Right kidney (tissue), 9 donors: Measurements from ENCODE around the gene CGB2.
"Not testable (repeated sequence)": the region's sequence is repeated elsewhere in the genome, so short reads cannot be mapped to it uniquely, and the experiment has no call there.

ENCODE experiments used
- DNase-seq: peaks from one replicate; pipeline ENCODE4 v3.0.0-alpha.2; 2016
- long read RNA-seq, 8 donors: transcript quantifications; one replicate each; lab custom pipeline, GENCODE V29; 2026

The CGB2 gene
- long read RNA-seq, donor 1, result 0 reads
- long read RNA-seq, donor 2, result 0 reads
- long read RNA-seq, donor 3, result 0 reads
- long read RNA-seq, donor 4, result 0 reads
- long read RNA-seq, donor 5, result 0 reads
- long read RNA-seq, donor 6, result 0 reads
- long read RNA-seq, donor 7, result 0 reads
- long read RNA-seq, donor 8, result 0 reads

DNA sequence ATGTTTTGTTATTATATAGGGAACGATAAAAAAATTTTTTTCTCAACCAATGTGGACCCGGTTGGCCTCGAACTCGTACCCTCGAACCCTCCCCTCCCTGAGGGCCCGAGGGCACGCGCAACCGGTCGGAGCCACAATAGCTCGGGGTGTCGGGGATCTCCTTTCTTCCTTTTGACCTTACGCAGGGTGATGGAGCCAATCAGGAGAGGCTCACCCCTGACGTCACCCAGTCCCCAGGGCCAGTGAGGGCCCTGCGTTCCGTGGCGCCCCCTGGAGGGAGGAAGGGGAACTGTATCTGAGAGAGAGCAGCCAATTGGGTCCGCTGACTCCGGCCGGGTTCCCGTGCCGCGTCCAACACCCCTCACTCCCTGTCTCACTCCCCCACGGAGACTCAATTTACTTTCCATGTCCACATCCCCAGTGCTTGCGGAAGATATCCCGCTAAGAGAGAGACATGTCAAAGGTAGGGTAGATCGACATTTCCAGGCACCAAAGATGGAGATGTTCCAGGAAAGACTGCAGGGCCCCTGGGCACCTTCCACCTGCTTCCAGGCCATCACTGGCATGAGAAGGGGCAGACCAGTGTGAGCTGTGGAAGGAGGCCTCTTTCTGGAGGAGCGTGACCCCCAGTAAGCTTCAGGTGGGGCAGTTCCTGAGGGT, at the start of gene CGB2:
CGB2 (plus strand) TSS at position 249 of the 660 bp plus-strand sequence; CDS start at position 455, 206 bp downstream.
- DNase-seq, result not testable (repeated sequence)

DNA sequence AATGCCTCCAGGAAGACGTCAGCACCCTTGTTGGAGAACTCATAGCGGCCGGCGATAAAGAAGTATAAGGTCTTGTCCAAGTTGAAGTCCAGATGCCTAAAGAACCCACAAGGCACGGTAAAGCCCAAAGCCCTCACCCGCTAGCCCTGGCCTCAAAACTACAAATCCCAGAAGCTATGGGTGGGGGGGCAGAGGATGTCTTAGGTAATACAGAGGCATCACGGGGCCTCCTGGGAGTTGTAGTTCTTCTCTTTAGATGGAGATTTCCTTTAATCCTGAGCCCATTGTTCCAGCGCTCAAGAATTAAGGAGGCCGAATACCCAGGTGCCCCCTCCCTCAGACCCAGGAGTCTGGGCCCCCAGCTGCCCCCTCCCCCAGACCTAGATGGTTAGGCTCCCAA, 49.4 kb upstream of the CGB2 start:
- DNase-seq, result no peak

DNA sequence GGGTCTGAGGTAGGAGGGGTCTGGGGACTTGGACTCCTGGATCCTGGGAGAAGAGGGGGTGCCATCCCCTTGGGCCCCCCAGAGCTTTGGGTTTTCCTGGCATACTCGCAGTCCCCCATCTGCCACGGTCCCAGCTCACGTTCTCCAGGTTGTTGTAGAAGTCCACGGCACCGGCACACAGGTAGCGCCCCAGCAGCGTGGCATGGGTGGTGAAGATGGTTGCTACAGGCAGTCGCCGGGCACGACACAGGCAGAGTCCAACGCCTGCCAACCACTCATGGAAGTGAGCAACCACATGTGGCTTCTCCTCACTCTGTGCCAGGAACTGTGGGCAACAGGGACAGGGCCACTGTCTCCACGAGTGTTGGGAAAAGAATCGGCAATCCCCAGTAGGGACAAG, 46.0 kb upstream of the CGB2 start:
- DNase-seq, result no peak

DNA sequence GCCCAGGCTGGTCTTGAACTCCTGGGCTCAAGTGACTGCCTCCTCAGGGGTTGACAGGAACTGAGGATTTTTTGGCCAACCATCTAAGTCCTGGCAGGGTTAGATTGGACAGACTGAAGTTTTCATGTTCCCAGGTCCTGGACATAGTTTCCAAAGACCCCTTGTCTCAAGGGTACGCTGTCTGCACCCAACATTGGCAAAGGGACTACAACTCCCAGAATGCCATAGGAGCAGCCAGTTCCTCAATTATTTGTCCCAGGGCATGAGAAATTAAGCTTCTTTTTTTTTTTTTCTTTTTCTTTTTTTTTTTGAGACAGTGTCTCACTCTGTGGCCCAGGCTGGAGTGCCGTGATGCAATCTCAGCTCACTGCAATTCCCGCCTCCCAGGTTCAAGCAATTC, 45.5 kb upstream of the CGB2 start:
- no peak for DNase-seq

DNA sequence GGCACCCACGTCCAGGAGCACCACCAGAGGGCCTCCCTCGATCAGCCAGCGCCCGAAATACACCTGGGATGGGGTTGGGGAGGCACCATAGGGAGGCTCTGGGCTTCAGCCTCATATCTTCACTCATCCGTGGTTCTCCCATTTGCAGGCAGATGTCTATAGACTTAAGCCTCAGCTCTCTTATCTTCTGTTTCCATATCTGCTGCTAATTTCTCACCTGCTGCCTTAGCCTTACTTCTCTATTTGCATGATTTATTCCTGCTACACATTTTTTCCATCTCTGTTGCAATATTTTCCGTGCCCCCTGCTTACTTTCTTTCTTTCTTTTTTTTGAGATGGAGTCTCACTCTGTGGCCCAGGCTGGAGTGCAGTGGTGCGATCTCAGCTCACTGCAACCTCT, 44.4 kb upstream of the CGB2 start:
- no peak for DNase-seq

DNA sequence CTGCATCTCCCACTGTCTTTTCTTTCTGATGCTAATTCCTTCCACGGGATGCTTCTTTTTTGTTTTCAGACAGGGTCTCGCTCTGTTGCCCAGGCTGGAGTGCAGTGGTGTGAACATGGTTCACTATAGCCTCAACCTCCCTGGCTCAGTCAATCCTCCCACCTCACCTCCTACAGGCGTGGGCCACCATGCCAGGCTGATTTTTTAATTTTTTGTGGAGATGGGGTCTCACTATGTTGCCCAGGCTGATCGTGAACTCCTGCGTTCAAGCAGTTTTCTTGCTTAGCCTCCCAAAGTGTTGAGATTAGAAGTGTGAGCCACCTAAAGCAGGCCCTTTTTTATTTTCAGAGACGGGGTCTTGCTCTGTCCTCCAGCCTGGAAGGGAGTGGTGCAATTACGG, 43.4 kb upstream of the CGB2 start:
- DNase-seq, result no peak

DNA sequence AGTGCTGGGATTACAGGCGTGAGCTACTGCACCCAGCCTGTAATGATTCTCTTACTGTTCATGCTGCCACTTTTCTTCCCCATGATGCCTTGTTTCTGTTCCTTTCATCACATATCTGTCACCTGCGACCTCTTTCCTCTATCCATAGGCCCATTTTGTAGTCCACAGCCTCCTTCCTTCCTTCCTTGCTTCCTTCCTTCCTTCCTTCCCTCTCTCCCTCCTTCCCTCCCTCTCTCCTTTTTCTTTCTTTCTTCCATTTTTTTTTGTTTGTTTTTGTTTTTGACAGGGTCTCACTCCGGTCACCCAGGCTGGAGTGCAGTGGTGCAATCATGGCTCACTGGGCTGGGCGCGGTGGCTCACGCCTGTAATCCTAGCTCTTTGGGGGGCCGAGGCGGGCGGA, 42.8 kb upstream of the CGB2 start:
- DNase-seq, result no peak

DNA sequence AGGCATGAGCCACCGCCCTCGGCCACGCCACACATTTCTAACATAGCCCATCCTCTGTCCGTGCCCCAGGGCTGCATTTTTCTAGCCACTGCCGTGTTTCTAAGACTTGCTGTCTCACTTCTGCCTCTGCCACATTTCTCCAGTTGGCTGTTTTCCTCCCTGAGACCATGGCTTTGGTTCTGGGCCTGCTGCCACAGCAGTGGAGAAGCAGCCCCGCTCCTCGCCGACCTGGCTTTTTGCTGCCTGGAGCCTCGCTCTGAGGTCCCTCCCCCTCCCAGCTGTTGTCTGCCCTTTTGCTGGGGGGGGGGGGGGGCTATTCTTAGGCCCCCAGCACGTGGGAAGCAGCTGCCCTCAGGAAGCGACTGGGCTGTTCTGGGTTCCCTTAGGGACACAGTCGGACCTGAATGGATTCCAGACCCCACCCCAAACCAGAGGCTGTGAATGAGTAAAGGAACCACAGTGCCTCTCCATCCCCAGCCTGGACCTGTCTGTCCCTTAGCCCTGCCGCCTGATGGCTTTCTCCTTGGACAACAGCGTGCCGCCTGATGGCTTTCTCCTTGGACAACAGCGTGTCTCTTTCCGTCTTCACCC, 41.9 kb upstream of the CGB2 start:
- DNase-seq, result no peak

DNA sequence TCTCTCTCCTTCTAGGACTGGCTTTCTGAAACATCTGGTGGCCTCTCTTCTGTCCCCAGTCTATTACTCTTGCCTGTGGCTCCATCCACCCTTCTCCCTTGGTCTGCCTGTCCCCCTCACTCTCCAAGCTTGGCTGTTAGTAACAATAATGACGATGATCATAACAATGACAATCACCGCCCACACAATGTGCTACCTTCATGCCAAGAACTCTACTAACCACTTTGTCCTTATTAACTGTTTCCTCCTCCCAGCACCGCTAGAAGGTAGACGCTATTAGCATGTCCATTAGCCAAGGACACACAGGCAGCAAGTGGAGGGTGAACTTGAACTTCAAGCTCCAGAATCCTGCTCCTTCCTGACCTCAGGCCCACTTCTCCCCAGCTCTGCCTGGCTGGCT, 41.3 kb upstream of the CGB2 start:
- DNase-seq, result no peak

DNA sequence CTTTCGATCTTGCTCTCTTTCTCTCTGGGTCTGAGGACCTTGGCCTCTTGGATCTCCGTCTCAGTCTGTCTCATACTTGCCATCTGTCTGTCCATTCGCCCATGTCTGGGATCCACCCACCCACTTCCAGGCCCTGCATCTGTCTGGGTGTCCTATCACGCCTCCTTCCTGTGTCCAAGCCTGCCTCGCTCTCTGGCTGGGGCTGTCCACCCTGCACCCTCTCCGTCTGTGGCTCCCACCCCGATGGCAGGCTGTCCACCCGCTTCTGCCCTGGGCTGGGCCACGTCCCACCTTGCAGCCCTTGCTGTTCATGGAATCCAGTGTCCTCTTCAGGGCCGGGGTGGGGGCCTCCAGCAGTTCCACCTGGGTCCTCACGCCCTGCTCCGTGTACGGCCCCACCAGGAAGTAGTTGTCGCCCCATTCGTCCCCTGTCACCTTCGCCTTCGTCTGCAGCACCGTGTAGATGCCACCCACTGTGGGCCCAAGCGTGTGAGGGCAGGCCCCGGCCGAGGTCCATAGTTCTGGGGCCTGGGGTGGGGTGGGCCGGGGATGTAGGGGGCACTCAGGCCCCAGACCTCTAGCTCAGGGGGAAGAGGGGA, 40.6 kb upstream of the CGB2 start:
- DNase-seq, result no peak

DNA sequence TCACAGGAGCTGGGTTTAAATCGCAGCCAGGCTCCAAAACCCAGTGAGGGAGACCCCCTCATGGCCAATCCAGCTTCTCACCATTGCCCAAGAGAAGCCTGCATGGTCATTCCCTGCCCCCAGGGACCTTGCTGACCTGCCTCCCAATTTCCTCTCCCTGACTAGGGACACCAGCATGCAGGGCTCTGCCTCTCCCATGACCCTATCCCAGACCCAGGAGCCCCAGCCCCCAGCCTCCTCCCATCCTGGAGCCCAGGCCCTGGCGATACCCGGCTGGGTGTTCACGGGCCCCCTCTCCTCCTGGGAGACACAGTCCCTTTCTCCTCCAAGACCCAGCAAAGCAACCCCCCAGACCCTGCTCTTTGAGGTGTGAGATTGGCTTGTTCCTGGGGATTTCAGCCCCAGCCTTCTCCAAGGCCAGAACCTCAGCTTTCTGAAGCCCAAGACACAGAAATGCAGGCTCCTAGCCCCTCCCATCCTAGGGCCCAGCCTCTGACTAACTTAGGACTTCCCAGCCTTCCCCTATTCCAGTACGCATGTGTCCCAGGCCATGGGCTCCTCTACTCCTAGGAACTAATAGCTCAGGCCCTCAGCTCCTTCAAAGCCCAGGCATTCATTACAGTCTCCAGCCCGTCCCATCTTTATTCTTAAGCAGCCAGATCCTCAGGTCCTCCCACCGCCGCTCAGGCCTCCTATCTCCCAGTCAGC, 39.7 kb upstream of the CGB2 start:
- no peak for DNase-seq

DNA sequence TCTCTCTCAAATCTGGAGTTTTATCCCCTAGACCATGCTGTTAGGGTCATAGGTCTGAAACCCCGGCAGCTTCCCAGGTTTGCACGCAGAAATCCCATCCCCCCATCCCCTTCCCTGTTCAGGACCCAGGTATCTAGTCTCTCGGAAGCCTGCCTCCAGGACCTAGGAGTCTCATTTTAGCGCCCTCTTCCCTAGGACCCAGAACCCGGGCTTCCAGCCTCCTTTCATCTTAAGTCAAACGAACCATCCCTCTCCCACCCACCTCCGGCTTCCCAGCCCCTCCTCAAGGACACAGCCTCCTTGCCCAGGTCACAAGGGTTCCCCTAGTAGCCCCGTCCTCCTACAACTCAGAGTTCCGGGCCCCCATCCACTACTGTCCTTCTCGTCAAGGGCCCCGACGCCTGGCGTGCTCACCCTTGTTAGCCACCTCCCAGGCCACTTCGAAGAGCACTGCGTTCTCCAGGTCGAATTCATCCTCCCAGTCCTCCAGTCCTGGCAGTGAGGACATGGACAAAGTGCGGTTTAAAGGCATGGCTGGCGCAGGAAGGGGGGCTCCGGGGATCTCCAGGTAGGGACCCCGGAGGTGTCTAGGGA, 39.0 kb upstream of the CGB2 start:
- no peak for DNase-seq

DNA sequence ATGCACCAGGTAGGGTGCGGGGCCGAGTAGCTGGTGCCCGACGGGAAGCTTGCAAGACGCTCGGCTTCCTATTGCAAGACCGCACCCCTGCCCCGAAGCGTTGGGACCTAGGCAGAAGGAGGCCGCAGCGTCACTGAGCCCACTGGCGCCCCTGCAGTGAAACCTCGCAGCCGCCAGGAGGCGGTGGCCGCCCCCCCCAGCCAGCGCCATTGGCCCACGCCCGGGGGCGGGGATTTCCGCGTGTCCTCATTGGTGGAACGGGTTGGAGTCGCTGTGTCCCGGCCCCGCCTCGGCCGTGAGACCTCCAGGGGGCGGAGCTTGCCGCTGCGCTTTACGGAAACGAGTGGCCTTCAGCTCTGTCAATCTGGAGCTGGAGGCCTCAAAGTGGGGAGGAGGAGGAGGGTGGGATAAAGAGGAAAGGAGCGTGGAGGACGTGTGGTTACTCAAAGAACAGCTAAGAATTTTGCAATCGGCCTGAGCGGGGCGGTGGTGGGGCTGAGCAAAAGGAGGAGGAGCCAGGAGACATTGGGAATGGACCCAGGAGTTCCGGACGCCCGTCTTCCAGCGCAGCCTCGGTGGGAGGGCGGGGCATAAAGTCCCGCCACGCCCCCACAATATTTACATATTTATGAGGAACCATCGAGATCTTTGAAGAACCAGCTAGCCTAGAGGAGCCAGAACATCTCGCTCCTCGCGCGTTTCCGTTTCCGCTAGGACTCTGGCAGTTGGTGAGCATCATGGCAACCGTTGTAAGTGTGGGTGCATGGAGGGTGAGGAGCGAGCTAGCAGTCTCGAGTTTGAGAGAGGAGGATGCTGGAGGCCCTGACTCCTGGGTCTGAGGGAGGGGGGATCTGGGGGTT, 38.3 kb upstream of the CGB2 start, which contains the start of the genes GYS1 and RUVBL2:
GYS1 (minus strand) TSS at position 135 of the 860 bp plus-strand sequence. CDS start 197 bp downstream, outside the sequence.
RUVBL2 (plus strand) TSS at position 713 of the 860 bp plus-strand sequence; CDS start at position 738, 25 bp downstream.
- peak; percentile 99 for DNase-seq

DNA sequence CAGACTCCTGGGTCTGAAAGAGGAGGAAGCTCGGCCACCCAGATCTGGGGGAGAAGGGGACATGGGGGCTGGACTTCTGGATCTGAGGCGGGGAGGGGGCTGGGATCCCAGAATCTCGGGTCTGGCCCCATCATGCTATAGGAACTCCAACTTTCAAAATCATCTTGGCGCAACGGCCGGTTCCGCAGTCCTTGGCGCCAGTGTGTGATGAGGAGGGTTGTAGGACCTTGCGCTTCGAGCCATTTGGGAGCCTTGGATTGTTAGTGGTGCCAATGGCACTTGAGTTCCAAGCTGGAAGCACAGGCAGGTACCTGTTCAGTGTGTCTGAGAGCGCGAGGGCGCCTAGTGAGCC, 37.7 kb upstream of the CGB2 start:
- no peak for DNase-seq

DNA sequence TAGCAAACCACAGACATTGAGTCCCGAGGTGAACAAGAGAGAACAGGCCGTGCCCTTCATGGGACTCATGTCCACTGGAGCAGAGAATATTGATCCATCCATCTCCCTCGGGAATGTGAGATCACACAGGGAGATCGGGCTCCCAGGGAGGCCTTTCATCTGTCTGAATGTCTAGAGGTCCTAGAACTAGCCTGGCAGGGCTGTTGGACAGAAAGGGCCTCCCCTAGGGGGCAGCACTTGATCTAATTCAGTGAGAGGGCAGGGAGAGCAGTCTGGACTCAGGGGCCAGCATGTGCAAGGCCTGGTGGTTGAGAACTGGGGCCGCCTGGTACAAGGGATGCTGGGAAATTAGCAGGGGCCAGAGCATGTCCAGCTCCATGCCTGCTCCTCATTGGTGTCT, 33.7 kb upstream of the CGB2 start:
- no peak for DNase-seq

DNA sequence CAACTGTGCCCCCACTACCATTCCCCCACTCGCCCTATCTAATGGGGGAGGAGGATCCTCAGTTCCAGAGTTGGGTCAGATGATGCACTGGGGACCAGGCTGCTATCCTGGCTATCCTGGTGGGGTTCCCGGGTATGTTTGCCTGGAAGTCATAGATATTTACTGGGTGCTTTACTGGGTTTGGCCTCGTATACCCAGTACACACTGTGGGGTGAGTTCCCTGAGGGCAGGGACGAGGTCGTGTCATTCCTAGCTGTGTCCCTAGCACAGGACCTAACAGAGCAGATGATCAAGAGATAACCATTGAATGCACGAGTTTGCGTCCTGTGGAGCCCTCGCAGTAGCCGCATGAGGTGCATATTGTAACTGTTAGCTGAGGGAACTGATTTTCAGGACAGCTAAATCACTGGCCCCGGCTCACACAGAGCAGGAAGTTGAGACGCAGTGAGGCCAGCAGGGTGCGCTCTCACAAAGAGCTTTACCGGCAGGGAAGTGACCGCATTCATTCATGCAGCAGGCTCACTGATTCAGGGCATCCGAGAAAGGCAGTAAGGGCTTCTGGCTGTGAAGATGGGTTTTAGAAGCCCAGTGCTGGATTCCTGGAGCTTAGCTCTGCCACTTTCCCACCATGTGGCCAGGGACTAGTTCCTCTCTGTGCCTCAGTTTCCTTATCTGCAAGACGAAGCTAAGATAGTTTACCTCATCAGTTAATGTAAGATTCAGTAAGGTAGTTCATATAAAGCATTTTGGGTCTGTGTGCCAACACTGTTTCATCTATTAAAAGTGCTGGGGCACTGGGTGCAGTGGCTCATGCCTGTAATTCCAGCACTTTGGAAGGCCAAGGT, 32.0 kb upstream of the CGB2 start:
- no peak for DNase-seq

DNA sequence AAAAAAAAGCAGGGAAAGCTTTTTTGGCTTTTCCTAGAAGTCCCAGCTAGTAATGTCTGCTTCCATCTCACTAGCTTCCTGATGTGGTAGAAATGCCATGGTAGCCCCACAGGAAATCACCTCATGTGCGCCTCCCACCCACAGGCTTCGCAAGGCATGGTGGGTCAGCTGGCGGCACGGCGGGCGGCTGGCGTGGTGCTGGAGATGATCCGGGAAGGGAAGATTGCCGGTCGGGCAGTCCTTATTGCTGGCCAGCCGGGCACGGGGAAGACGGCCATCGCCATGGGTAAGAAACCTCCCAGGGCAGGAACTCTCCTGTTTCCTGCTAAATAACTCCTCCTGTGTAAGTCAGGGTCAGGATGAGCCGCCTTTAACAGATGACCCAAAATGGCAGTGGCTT, 27.6 kb upstream of the CGB2 start:
- DNase-seq, result no peak

DNA sequence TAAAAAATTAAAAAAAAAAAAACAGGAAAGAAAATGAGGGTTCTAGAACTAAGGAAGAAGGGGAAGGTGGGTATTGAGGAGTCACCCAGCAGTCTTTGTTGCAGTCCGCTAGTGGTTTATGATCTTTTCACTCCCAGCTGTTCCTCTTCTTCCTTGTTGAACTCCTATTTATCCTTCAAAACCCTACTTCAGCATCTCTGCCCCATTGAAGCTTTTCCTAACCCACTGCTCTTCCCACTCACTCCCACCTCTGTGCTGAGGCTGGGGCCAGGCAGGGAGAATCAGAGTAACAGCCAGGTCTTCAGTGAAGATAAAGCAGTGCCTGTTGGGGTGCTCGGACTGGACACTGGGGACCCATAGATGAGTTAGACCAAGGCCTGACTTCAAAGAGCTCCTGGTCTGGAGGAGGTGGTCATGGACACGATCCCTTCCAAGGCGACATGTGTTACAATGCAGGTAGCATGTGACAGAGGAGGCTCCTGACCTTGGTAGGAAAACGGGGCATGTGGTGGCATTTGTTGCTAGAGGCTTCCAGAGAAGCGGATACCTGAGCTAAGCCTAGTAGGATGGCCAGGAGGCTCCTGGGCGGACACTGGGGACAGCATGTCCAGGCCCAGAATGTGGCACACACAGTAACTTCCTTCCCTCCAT, 26.6 kb upstream of the CGB2 start:
- DNase-seq, result no peak

DNA sequence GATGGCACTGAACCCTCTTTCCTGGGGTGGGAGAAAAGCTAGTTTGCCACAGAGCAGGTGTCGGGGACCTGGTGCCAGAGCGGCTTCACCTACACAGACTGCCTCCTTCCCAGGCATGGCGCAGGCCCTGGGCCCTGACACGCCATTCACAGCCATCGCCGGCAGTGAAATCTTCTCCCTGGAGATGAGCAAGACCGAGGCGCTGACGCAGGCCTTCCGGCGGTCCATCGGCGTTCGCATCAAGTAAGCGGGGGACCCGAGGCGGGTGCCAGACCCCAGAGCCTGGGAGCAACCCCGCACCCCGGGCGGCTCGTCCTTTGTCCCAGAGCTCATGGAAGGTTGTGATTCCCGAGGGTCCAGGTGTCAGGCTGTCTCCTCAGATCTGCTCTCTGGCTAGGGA, 24.8 kb upstream of the CGB2 start:
- no peak for DNase-seq

DNA sequence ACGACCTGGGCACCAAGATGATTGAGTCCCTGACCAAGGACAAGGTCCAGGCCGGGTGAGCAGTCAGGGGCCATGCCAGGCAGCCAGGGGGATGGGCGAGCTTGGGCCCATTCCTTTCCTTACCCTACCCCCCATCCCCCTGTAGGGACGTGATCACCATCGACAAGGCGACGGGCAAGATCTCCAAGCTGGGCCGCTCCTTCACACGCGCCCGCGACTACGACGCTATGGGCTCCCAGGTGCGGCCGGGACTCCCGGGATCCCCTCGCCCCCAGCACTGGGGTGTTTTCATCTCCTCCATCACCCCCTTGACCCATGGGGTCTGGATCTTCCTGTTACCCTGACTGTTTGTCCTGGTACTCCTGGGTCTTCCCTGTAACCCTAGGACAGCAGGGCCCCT, 21.9 kb upstream of the CGB2 start:
- no peak for DNase-seq
